CD14-positive monocyte (primary cell): ENCODE measurements around the gene ITGB3. TPM values are rescaled to one million over a fixed set of nuclear protein-coding genes. Genes with fewer than 3 reads are reported as not detected.

Experiments used
- DNase-seq, 3 donors: peaks; one replicate each; pipeline ENCODE4 v3.0.0-alpha.2; 2011 to 2022
- H2AFZ ChIP-seq: 2 replicates; pipeline ENCODE4 v1.6.0; 2012; ENCODE audit warnings: mild to moderate bottlenecking, low read depth, low read length, inconsistent platforms; ENCODE audit not compliant: insufficient read depth, poor library complexity, severe bottlenecking
- H3K27ac ChIP-seq, 2 donors: 1 replicate in 1 of 2; 2 replicates in 1 of 2; pipeline ENCODE4 v1.5.1; 2012 to 2013; ENCODE audit warnings: low read length in 2 of 2, control low read depth in 1 of 2, inconsistent platforms in 1 of 2, low read depth in 1 of 2, mild to moderate bottlenecking in 1 of 2
- H3K27me3 ChIP-seq, 2 donors: one replicate each; pipeline versions ENCODE4 v1.6.0 to v1.6.1; 2011 to 2013; ENCODE audit warnings: low read length in 2 of 2; ENCODE audit not compliant: control insufficient read depth in 2 of 2, insufficient read depth in 2 of 2
- H3K36me3 ChIP-seq, 2 donors: replicated peaks in 1 of 2; 1 replicate in 1 of 2; 2 replicates in 1 of 2; pipeline versions ENCODE4 v1.5.1 to v1.6.1; 2012 to 2013; ENCODE audit warnings: low read length in 2 of 2, control low read depth in 1 of 2, inconsistent platforms in 1 of 2, mild to moderate bottlenecking in 1 of 2; ENCODE audit not compliant: insufficient read depth in 2 of 2, control insufficient read depth in 1 of 2
- H3K4me1 ChIP-seq, 2 donors: 1 replicate in 1 of 2; 2 replicates in 1 of 2; pipeline versions ENCODE4 v1.5.1 to v1.6.1; 2012 to 2013; ENCODE audit warnings: low read length in 2 of 2, control low read depth in 1 of 2, inconsistent platforms in 1 of 2, mild to moderate bottlenecking in 1 of 2, moderate library complexity in 1 of 2; ENCODE audit not compliant: insufficient read depth in 2 of 2, control insufficient read depth in 1 of 2
- H3K4me2 ChIP-seq: replicated peaks from 2 replicates; pipeline ENCODE3; 2012; ENCODE audit warnings: low read length, moderate library complexity, mild to moderate bottlenecking; ENCODE audit not compliant: poor library complexity, severe bottlenecking; ENCODE audit errors: extremely low read depth
- H3K4me3 ChIP-seq, 3 experiments: fragments of 200-600 bp in 1 of 3; sonication (generic) in 1 of 3; replicated peaks in 1 of 3; 1 replicate in 2 of 3; 2 replicates in 1 of 3; pipeline ENCODE4 v1.5.1; 2011 to 2013; ENCODE audit warnings: low read length in 3 of 3, mild to moderate bottlenecking in 3 of 3, control low read depth in 2 of 3, low read depth in 2 of 3, inconsistent platforms in 1 of 3, moderate library complexity in 1 of 3
- H3K79me2 ChIP-seq: 2 replicates; pipeline ENCODE4 v1.6.0; 2012; ENCODE audit warnings: mild to moderate bottlenecking, control low read depth, inconsistent platforms, low read length, moderate library complexity; ENCODE audit not compliant: insufficient read depth
- H3K9ac ChIP-seq: 2 replicates; pipeline ENCODE4 v1.6.0; 2017; ENCODE audit warnings: low read length, mild to moderate bottlenecking; ENCODE audit not compliant: insufficient read depth, poor library complexity, severe bottlenecking
- H3K9me3 ChIP-seq, 2 donors: replicated peaks in 1 of 2; 1 replicate in 1 of 2; 2 replicates in 1 of 2; pipeline versions ENCODE4 v1.5.1 to v1.6.1; 2012 to 2013; ENCODE audit warnings: low read length in 2 of 2, control low read depth in 1 of 2; ENCODE audit not compliant: control insufficient read depth in 1 of 2, insufficient read depth in 1 of 2
- H4K20me1 ChIP-seq: 2 replicates; pipeline ENCODE4 v1.6.0; 2012; ENCODE audit warnings: mild to moderate bottlenecking, low read length, control low read depth, moderate library complexity; ENCODE audit not compliant: insufficient read depth
- H3K27ac Mint-ChIP-seq, 7 donors: one replicate each; pipeline ENCODE4 v1.8.0; 2020; ENCODE audit warnings: mild to moderate bottlenecking in 7 of 7, mixed read lengths in 7 of 7, moderate library complexity in 6 of 7, inconsistent platforms in 2 of 7
- H3K27me3 Mint-ChIP-seq, 3 donors: one replicate each; pipeline ENCODE4 v1.8.0; 2021 to 2022; ENCODE audit warnings: low read depth in 3 of 3, mild to moderate bottlenecking in 3 of 3, mixed read lengths in 3 of 3, moderate library complexity in 3 of 3, inconsistent platforms in 1 of 3
- H3K36me3 Mint-ChIP-seq, 2 donors: one replicate each; pipeline ENCODE4 v1.8.0; 2020; ENCODE audit warnings: mixed read lengths in 2 of 2, inconsistent platforms in 1 of 2, mild to moderate bottlenecking in 1 of 2
- H3K4me1 Mint-ChIP-seq: one replicate; pipeline ENCODE4 v1.8.0; 2020; ENCODE audit warnings: mild to moderate bottlenecking, mixed read lengths
- H3K4me3 Mint-ChIP-seq, 2 donors: one replicate each; pipeline ENCODE4 v1.8.0; 2020; ENCODE audit warnings: mild to moderate bottlenecking in 2 of 2, mixed read lengths in 2 of 2, moderate library complexity in 1 of 2
- H3K9me3 Mint-ChIP-seq, 7 donors: one replicate each; pipeline ENCODE4 v1.8.0; 2020 to 2022; ENCODE audit warnings: mixed read lengths in 7 of 7, mild to moderate bottlenecking in 6 of 7, moderate library complexity in 6 of 7, inconsistent platforms in 2 of 7
- CTCF ChIP-seq: fragments of 200-600 bp; IDR thresholded peaks from one replicate; pipeline ENCODE4 v1.8.0; 2022; ENCODE audit warnings: antibody characterized with exemption, mild to moderate bottlenecking
- WGBS: methylation state at CpG from one replicate; pipeline ENCODE4 v1.1.5; 2013; ENCODE audit warnings: missing lambda C conversion rate; ENCODE audit not compliant: insufficient coverage; 5-methylcytosine and 5-hydroxymethylcytosine counted together
- intact Hi-C, 2 donors: fragments of 100-400 bp; cut with micrococcal nuclease; formaldehyde crosslinking; loops; one replicate each; pipeline versions ENCODE4 v1.15.0 to v1.15.1; 2023
- polyA plus RNA-seq, 3 donors: library from polyadenylated mRNA; depleted of rRNA in 1 of 3; unstranded in 2 of 3; stranded (reverse) in 1 of 3; fragments of 300-500 nt in 2 of 3; fragments of >200 nt in 1 of 3; fragmentation: Illumina TruSeq in 2 of 3; gene quantifications; 1 replicate in 2 of 3; 2 replicates in 1 of 3; pipeline ENCODE4 v1.2.3, GENCODE V29; 2012 to 2021

ITGB3 gene
- polyA plus RNA-seq, 3 donors = 0.01 to 1.6 (median 1.3) TPM

- Mint-ChIP-seq H3K4me3 (no peak overlapping the region), H3K27ac (peak overlapping the region in 1 of 7 donors; percentile 38)
These were observed 21.2 kb upstream of the ITGB3 start for GRCh38 chr17:47232465-47232864.

GRCh38 chr17:47235506-47235905 is 18.1 kb upstream of the ITGB3 start:
- Mint-ChIP-seq H3K9me3 (peaks cover 5 to 14% (median 11%) of the 10 kb centered on the region in 7 donors), H3K4me1 (peaks cover 13% of the 10 kb centered on the region), H3K27ac (no peak overlapping the region), H3K27me3 (peaks cover 4 to 6% (median 4%) of the 10 kb centered on the region in 3 donors), H3K4me3 (no peak overlapping the region), H3K36me3 (no peaks in the 10 kb centered on the region)
- no peak overlapping the region for H3K9ac ChIP-seq
- no peaks in the 10 kb centered on the region for H3K36me3 ChIP-seq
- no peaks in the 10 kb centered on the region for H4K20me1 ChIP-seq
- no peaks in the 10 kb centered on the region for H3K79me2 ChIP-seq
- H3K4me2 ChIP-seq = no peak overlapping the region
- 91% methylated on average over 3 of the region's 3 CpGs for WGBS
- no peaks in the 10 kb centered on the region for H3K27me3 ChIP-seq
- H2AFZ ChIP-seq = no peak overlapping the region
- no peak for TF ChIP-seq CTCF
- H3K27ac ChIP-seq = no peak overlapping the region
- H3K4me3 ChIP-seq = no peak overlapping the region
- peaks cover 0 to 20% of the 10 kb centered on the region in 2 donors for H3K9me3 ChIP-seq
- DNase-seq = no peak
- intact Hi-C loops = no loop called here
- H3K4me1 ChIP-seq = peaks cover 9 to 10% of the 10 kb centered on the region in 2 donors

More at GRCh38 chr17:47232465-47232864, 21.2 kb upstream of the ITGB3 start:
- Histone ChIP-seq H3K4me3 (no peak overlapping the region), H3K9ac (no peak overlapping the region), H3K79me2 (no peaks in the 10 kb centered on the region), H3K4me1 (peaks cover 9% of the 10 kb centered on the region in 2 donors), H2AFZ (no peak overlapping the region), H3K27me3 (no peaks in the 10 kb centered on the region), H3K36me3 (no peaks in the 10 kb centered on the region), H3K27ac (no peak overlapping the region), H3K4me2 (no peak overlapping the region), H4K20me1 (no peaks in the 10 kb centered on the region), H3K9me3 (peaks cover 0 to 12% of the 10 kb centered on the region in 2 donors)
- no peak for TF ChIP-seq CTCF
- no peaks in the 10 kb centered on the region for H3K36me3 Mint-ChIP-seq
- H3K4me1 Mint-ChIP-seq = peaks cover 11% of the 10 kb centered on the region
- H3K9me3 Mint-ChIP-seq = peaks cover 5 to 12% (median 10%) of the 10 kb centered on the region in 7 donors
- peaks cover 8 to 11% (median 10%) of the 10 kb centered on the region in 3 donors for H3K27me3 Mint-ChIP-seq
- intact Hi-C loops = loop anchor here in 1 of 2 donors (5.0 kb wide), 1 partner anchor 80 kb away; no protein-coding TSS in a partner anchor
- no peak for DNase-seq
- 100% methylated on average over 1 of the region's 2 CpGs for WGBS
